ENCODE results near the gene CSTF1. TPM values are rescaled to one million over a fixed set of nuclear protein-coding genes. Genes with fewer than 3 reads are reported as not detected.

The CSTF1 gene
- total and polyA plus RNA-seq, 2 donors (not counting 3 experiments of a cell fraction or from before 2014, with no cell fraction given), result 39.6 to 49.3 TPM

- no peak overlapping the region for H3K9ac ChIP-seq (replicated peaks; ENCODE audit: extremely low read depth, insufficient read depth, low read length)
- H3K27me3 ChIP-seq (ENCODE audit: control insufficient read depth in 2 of 2, insufficient read depth in 2 of 2, low read length in 2 of 2), result peaks cover 4 to 6% of the 10 kb centered on the region in 2 experiments
- H3K9me3 ChIP-seq (replicated peaks; ENCODE audit: control insufficient read depth, insufficient read depth, low read length), result no peaks in the 10 kb centered on the region
- DNase-seq (ENCODE audit: low read depth, low spot score) (peak; percentile 39), FAIRE-seq (no peak)
- H3K4me3 ChIP-seq (replicated peaks in 1 of 3; ENCODE audit: insufficient read depth in 1 of 3, low read depth in 1 of 3, low read length in 3 of 3), result no peak overlapping the region
- no peak overlapping the region for H3K27ac ChIP-seq (ENCODE audit: insufficient read depth, low read depth, low read length)
- TF ChIP-seq POLR2AphosphoS5 (IDR thresholded peaks at IDR 0.05; ENCODE audit: insufficient read depth, low read depth, low read length) (no peak), JUN (IDR thresholded peaks at IDR 0.05; ENCODE audit: borderline replicate concordance, insufficient read depth, insufficient read length, low read depth) (peak; percentile 4)
- BruUV-seq (replicated peaks), result no TSS peak
- H3K4me1 ChIP-seq (ENCODE audit: control insufficient read depth, extremely low read depth, insufficient read depth, low read length), result no peaks in the 10 kb centered on the region
- intact Hi-C loops (cut with micrococcal nuclease), result no loop called here
- no peak overlapping the region for H2AFZ ChIP-seq (ENCODE audit: low read depth, low read length)
- no peak overlapping the region for H3K4me2 ChIP-seq (ENCODE audit: insufficient read depth, low read length)
- no peaks in the 10 kb centered on the region for H3K79me2 ChIP-seq (ENCODE audit: control insufficient read depth, insufficient read depth, low read length)
- H3K36me3 ChIP-seq (ENCODE audit: control insufficient read depth in 2 of 2, extremely low read depth in 1 of 2, insufficient read depth in 2 of 2, low read length in 2 of 2), result no peaks in the 10 kb centered on the region
- CTCF ChIA-PET, result interaction anchor here (1.0 to 2.2 kb wide), 3 partner anchors 10 to 1667 kb away, joined by 3 to 4 read pairs (median 4); partner anchors contain the start of gene FAM210B
- no peaks in the 10 kb centered on the region for H3K9me1 ChIP-seq (replicated peaks; ENCODE audit: control insufficient read depth, extremely low read depth, insufficient read depth, low read length)
- dilution Hi-C loops (cut with MboI; ENCODE audit: extremely low pct_ligation_motif_present, low sequenced_read_pairs), result no loop called here
- POLR2A ChIA-PET, result no interaction called here
- H4K20me1 ChIP-seq (replicated peaks; ENCODE audit: control insufficient read depth, extremely low read depth, insufficient read depth, low read length), result no peaks in the 10 kb centered on the region
Measured at GRCh38 chr20:56348746-56349145, 43.7 kb upstream of the CSTF1 start.

GRCh38 chr20:56350842-56351241 is 41.6 kb upstream of the CSTF1 start:
- dilution Hi-C loops (cut with MboI; ENCODE audit: extremely low pct_ligation_motif_present, low sequenced_read_pairs), result no loop called here
- H2AFZ ChIP-seq (ENCODE audit: low read depth, low read length), result no peak overlapping the region
- H3K36me3 ChIP-seq (ENCODE audit: control insufficient read depth in 2 of 2, extremely low read depth in 1 of 2, insufficient read depth in 2 of 2, low read length in 2 of 2), result no peaks in the 10 kb centered on the region
- H3K4me1 ChIP-seq (ENCODE audit: control insufficient read depth, extremely low read depth, insufficient read depth, low read length), result no peaks in the 10 kb centered on the region
- CTCF ChIA-PET, result no interaction called here
- H3K9ac ChIP-seq (replicated peaks; ENCODE audit: extremely low read depth, insufficient read depth, low read length), result no peak overlapping the region
- H3K4me2 ChIP-seq (ENCODE audit: insufficient read depth, low read length), result no peak overlapping the region
- TF ChIP-seq POLR2AphosphoS5 (IDR thresholded peaks at IDR 0.05; ENCODE audit: insufficient read depth, low read depth, low read length), result no peak
- peak; percentile 22 for TF ChIP-seq FOS (IDR thresholded peaks at IDR 0.05; ENCODE audit: borderline replicate concordance, insufficient read depth, low read length)
- intact Hi-C loops (cut with micrococcal nuclease), result no loop called here
- no peak overlapping the region for H3K4me3 ChIP-seq (replicated peaks in 1 of 3; ENCODE audit: insufficient read depth in 1 of 3, low read depth in 1 of 3, low read length in 3 of 3)
- H3K27me3 ChIP-seq (ENCODE audit: control insufficient read depth in 2 of 2, insufficient read depth in 2 of 2, low read length in 2 of 2), result peaks cover 4% of the 10 kb centered on the region in 2 experiments
- no peak overlapping the region for H3K27ac ChIP-seq (ENCODE audit: insufficient read depth, low read depth, low read length)
- BruUV-seq (replicated peaks), result no TSS peak
- H3K9me1 ChIP-seq (replicated peaks; ENCODE audit: control insufficient read depth, extremely low read depth, insufficient read depth, low read length), result no peaks in the 10 kb centered on the region
- FAIRE-seq (no peak), DNase-seq (ENCODE audit: low read depth, low spot score) (no peak)
- H3K9me3 ChIP-seq (replicated peaks; ENCODE audit: control insufficient read depth, insufficient read depth, low read length), result no peaks in the 10 kb centered on the region
- POLR2A ChIA-PET, result no interaction called here
- H3K79me2 ChIP-seq (ENCODE audit: control insufficient read depth, insufficient read depth, low read length), result no peaks in the 10 kb centered on the region
- no peaks in the 10 kb centered on the region for H4K20me1 ChIP-seq (replicated peaks; ENCODE audit: control insufficient read depth, extremely low read depth, insufficient read depth, low read length)
